Activated naive CD4-positive, alpha-beta T cell treated with anti-CD3 and anti-CD28 coated beads for 36 hours (primary cell): ENCODE results near the gene MAD1L1. TPM values are rescaled to one million over a fixed set of nuclear protein-coding genes. Genes with fewer than 3 reads are reported as not detected.

ENCODE experiments used
- CTCF ChIA-PET: fragments of 350-600 bp; sonication (Branson Sonifier 250); formaldehyde crosslinking; loops from one replicate; lab custom pipeline; 2021; ENCODE audit warnings: antibody characterized with exemption; lab: Charles Lee
- DNase-seq: peaks from one replicate; pipeline ENCODE4 v3.0.0-alpha.2; 2020
- H3K27ac Mint-ChIP-seq: one replicate; pipeline ENCODE4 v1.8.0; 2021; ENCODE audit warnings: mild to moderate bottlenecking, mixed read lengths
- H3K27me3 Mint-ChIP-seq: one replicate; pipeline ENCODE4 v1.8.0; 2021; ENCODE audit warnings: low read depth, mixed read lengths
- H3K36me3 Mint-ChIP-seq: one replicate; pipeline ENCODE4 v1.8.0; 2021; ENCODE audit warnings: low read depth, mixed read lengths
- H3K4me1 Mint-ChIP-seq: one replicate; pipeline ENCODE4 v1.8.0; 2021; ENCODE audit warnings: low read depth, mixed read lengths
- H3K4me3 Mint-ChIP-seq: one replicate; pipeline ENCODE4 v1.8.0; 2021; ENCODE audit warnings: mild to moderate bottlenecking, moderate library complexity, mixed read lengths
- H3K9me3 Mint-ChIP-seq: one replicate; pipeline ENCODE4 v1.8.0; 2021; ENCODE audit warnings: mixed read lengths
- intact Hi-C: fragments of 100-400 bp; cut with micrococcal nuclease; formaldehyde crosslinking; loops from one replicate; pipeline ENCODE4 v1.15.1; 2023
- total RNA-seq, 2 experiments: library from RNA; stranded (reverse); gene quantifications; one replicate each; pipeline ENCODE4 v1.2.3, GENCODE V29; 2021

Gene MAD1L1
- total RNA-seq, 2 experiments from 2014 or later: 37.5 to 40.2 TPM

DNA sequence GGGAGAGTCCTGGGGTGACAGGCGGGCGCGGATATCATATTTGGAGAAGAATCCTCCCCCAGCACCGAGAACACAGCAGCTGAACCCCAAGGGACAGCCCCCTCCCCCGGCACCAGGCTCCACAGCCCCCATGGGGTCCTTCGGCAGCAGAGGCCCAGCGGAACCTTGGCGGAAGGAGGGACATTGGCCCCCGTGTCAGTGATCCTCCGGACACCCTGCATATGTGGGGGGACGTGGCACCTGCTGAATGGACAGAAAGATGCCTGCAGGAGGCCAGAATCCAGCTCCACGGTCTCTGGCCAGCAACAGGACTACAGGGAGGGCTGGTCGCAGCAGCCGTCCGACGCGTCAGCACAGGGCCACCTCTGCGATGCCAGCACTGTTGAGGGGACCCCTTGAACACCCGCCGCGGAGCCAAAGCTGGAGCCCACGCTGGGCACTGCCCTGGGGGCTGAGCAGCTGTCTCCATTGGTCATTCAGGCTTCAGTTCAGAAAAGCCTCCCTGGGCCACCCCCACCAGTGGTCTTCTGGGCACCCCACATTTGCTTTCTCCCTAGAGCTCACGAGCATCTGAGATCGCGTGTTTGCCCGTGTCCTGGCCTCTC, 322.6 kb downstream of the MAD1L1 start:
- DNase-seq: no peak
- Mint-ChIP-seq H3K4me3 (no peak overlapping the region), H3K36me3 (peaks cover 1% of the 10 kb centered on the region), H3K4me1 (peaks cover 5% of the 10 kb centered on the region), H3K9me3 (no peaks in the 10 kb centered on the region), H3K27me3 (no peaks in the 10 kb centered on the region), H3K27ac (no peak overlapping the region)
- CTCF ChIA-PET: no interaction called here
- intact Hi-C loops: no loop called here

DNA sequence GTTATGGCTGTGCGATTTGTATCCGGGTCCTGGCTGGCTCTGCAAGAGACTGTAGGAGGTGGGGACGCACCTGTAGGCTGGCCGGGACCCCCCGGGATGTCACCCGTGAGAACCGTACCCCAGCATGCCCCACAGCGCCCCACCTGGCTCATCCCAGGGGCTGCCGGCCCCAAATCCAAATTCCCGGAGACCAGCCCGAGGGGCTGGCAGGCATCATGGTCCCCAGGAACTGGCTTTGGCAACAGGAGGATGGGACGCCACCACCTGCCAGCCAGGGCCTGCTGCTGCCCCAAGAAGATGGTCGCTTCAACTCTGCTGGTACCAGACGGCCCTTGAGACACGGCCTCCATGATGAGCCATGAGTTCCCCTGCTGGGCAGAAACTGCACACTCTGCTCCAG, 323.3 kb downstream of the MAD1L1 start:
- intact Hi-C loops: no loop called here
- DNase-seq: no peak
- Mint-ChIP-seq H3K4me3 (no peak overlapping the region), H3K27ac (no peak overlapping the region), H3K9me3 (no peaks in the 10 kb centered on the region), H3K27me3 (no peaks in the 10 kb centered on the region), H3K36me3 (peaks cover 1% of the 10 kb centered on the region), H3K4me1 (peaks cover 5% of the 10 kb centered on the region)
- CTCF ChIA-PET: no interaction called here

DNA sequence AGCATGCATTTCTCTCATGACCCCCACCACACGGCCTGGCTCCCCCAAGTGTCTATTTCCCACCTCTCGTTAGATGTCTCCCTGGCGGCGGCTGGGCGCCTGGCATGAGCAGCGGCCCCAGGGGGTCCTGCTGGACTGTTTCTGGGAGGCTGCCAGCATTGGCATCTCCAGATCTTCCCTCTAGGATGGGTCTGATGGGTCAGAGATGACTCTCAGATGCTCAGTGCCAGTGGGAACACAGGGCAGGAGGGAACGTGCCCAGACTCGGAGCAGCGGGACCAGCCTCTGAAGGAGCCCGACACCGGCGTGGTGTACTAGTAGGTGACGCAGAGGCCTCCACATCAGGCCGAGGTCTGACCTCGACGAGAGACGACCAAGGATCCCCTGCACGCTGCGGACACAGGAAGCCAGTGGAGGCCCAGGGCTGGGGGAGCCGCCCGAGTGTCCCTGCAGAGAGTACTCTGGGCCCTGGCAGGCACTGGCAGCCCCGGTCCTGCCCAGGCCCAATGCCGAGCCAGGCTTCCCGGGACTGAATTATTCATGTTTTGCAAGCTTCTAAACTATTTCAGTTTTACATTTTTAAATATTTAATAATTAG, 323.8 kb downstream of the MAD1L1 start:
- Mint-ChIP-seq H3K27me3 (no peaks in the 10 kb centered on the region), H3K36me3 (peaks cover 1% of the 10 kb centered on the region), H3K27ac (no peak overlapping the region), H3K4me1 (peaks cover 5% of the 10 kb centered on the region), H3K9me3 (no peaks in the 10 kb centered on the region), H3K4me3 (no peak overlapping the region)
- intact Hi-C loops: no loop called here
- CTCF ChIA-PET: no interaction called here
- DNase-seq: no peak

DNA sequence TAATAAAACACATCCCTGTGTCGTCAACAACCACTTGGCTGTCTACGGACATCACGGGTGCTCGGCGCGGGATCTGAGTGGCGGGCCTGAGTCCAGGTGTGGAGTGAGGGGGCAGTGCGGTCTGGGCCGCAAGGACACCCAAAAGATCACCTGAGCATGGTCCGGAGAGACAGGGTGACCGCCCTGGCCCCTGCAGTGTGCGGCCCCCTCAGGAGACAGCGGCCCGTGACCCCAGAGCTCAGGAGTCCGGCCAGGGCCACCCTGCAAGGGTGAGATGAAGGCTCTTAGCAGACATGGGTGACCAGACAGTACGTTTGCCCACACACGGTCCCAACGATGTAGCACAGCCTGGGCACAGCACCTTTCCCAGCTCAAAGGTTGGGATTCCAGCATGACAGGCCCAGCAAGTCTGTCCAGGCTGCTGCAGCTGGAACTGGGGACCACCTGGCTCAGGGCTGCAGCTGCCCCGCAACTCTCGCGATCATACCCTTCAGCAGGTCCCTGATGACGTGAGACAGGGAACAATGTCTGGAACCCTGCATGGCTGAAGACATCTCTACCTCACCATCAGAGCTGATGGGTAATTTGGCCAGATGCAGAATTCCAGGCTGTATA, 324.9 kb downstream of the MAD1L1 start:
- H3K4me1 Mint-ChIP-seq: peaks cover 5% of the 10 kb centered on the region
- no peak for DNase-seq
- CTCF ChIA-PET: interaction anchor here (0.6 kb wide), 1 partner anchor 55 kb away, joined by 3 read pairs; no protein-coding TSS in a partner anchor
- no peaks in the 10 kb centered on the region for H3K9me3 Mint-ChIP-seq
- no peaks in the 10 kb centered on the region for H3K36me3 Mint-ChIP-seq
- intact Hi-C loops: no loop called here
- H3K27me3 Mint-ChIP-seq: no peaks in the 10 kb centered on the region
- H3K27ac Mint-ChIP-seq: no peak overlapping the region
- H3K4me3 Mint-ChIP-seq: no peak overlapping the region

DNA sequence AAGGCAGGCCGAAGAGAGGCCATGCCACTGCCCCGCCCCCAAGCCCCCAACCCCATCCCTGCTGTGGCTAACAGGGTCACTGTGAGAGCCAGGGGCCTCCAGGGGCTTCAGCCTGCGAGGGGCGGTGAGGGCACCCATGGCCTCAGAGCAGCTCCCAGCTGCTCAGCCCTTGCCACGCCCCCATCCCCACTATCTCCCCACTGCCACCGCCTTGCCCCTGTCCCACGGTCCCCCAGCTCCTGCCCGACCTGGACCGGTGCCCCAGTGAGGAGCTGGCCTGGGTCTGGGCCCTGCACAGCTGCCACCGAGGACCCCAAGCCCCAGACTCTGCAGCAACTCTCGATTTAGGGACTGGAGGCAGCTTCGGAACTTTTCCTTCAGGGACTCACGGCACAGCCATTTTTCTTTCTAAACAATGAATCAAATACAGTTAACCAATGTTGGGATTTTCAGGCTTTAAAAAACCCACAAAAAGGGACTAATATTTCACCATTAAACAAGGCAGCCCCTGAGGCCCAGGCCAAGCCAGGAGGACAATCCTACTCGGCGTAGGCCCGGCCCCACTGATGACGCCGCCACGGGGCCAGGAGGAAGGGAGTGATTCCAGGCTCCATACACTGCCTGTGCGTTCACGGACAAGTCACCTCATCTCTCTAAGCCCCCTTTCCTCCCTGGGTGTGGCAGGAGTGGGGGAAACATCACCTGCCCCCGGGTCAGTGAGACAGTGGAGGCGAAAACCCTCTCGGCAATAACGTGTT, 325.6 kb downstream of the MAD1L1 start:
- Mint-ChIP-seq H3K9me3 (no peaks in the 10 kb centered on the region), H3K4me3 (no peak overlapping the region), H3K4me1 (peaks cover 5% of the 10 kb centered on the region), H3K27ac (no peak overlapping the region), H3K27me3 (no peaks in the 10 kb centered on the region), H3K36me3 (no peaks in the 10 kb centered on the region)
- no peak for DNase-seq
- intact Hi-C loops: no loop called here
- CTCF ChIA-PET: interaction anchor here (0.6 to 0.7 kb wide), 2 partner anchors 24 to 55 kb away, joined by 3 read pairs; no protein-coding TSS in a partner anchor

DNA sequence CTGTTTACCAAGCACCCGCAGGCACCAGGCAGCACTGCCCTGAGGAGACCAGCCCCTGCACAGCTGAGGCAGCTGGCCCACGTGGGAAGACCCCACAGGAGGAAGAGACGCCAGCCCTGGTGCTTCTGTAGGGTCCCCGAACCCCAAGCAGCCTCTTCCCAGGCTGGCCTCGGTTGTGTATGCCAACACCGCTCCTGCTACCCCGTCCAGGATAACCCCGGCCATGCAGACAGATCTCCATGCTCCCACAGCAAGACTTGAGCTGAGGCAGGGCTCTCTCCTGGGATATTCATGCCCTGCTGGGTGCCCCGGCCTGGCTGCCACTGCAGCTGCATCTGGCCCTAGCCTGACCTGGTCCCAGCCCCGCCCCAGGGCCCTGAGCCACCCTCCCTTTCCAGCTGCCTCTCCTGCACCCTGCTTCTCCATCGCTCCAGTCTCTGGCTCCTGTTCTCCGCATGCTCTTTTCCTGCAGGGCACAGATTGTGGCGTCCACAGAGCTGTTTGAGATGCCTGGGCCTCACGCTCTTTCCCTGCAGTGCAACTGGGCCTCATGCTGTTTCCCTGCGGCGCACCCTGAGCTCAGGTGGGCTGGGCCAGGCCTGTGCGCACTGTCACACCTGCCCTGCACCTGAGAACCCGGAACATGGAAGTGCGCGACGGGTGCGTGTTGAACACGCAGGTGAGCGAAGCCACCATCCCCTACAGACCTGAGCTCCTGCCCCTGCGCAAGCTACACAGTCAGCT, 326.5 kb downstream of the MAD1L1 start:
- Mint-ChIP-seq H3K27me3 (no peaks in the 10 kb centered on the region), H3K4me1 (peaks cover 5% of the 10 kb centered on the region), H3K36me3 (no peaks in the 10 kb centered on the region), H3K4me3 (no peak overlapping the region), H3K9me3 (no peaks in the 10 kb centered on the region), H3K27ac (no peak overlapping the region)
- DNase-seq: no peak
- intact Hi-C loops: no loop called here
- CTCF ChIA-PET: interaction anchor here (0.7 kb wide), 1 partner anchor 23 kb away, joined by 3 read pairs; no protein-coding TSS in a partner anchor

DNA sequence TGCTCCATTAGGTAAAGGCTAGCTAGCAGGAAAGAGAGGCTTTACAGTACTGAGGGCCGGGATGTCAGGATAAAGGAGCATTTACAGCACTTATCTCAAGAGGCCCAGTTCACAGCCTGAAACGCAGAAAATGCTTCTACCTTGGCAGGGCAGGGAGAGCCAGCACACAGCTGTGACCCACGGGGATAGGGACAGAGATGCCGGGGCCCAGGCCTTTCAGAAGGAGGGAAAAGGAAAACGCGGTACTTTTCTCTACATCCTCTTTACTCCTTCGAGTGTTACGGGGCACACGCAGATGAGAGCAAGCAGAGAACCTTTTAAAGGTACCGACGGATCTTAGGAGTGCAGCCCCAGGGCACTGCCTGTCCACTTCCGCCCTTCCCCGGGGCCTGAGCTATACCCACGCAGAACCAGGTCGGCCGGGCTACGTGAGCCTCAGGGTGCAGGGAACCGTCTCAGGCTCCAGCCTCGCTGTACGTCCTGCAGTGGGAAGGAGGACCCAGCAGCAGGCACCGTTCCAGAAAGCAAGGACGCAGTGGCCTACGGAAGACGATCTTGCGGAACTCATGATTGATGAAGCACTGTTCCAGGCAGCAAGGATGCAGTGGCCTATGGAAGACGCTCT, 330.4 kb downstream of the MAD1L1 start:
- H3K9me3 Mint-ChIP-seq: no peaks in the 10 kb centered on the region
- no peaks in the 10 kb centered on the region for H3K36me3 Mint-ChIP-seq
- no peaks in the 10 kb centered on the region for H3K27me3 Mint-ChIP-seq
- CTCF ChIA-PET: no interaction called here
- H3K27ac Mint-ChIP-seq: no peak overlapping the region
- no peak for DNase-seq
- no peak overlapping the region for H3K4me3 Mint-ChIP-seq
- H3K4me1 Mint-ChIP-seq: no peaks in the 10 kb centered on the region
- intact Hi-C loops: no loop called here

DNA sequence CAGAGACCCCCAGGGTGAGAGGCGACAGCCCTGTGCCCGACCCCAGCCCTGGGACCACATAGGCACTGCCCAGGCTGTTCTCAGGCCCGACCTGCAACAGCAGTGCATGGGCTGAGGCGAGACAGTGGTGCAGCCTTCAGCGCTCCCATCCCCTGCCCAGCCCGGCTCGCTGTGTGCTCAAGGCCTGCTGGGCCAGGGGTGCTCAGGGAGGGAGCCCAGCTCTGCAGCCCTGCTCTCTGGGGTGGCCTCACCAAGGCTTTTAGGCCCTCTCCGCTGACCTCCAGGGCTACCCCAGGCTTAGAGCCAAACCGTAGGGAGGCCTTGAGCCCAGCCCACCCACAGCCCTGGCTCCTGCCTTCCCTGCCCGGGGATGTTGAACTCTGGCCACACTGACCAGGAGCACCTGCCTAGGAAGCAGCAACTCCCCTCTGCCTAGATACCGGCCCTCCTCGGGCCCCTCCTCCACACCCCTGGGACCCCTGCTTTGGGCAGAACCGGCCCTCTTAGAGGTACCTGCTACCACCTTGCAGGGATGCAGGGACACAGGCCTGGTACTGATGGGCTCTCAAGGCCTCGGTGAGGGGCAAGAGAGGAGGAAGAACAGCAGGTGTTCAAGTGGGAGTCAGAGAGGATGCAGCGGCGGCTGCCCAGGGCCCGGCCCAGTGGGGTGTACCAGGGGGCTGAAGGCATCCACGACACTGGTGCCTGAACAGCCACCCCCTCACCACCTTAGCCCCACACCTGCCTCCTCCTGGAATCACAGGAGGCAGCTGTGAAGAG, 331.1 kb downstream of the MAD1L1 start:
- intact Hi-C loops: no loop called here
- H3K27me3 Mint-ChIP-seq: no peaks in the 10 kb centered on the region

DNA sequence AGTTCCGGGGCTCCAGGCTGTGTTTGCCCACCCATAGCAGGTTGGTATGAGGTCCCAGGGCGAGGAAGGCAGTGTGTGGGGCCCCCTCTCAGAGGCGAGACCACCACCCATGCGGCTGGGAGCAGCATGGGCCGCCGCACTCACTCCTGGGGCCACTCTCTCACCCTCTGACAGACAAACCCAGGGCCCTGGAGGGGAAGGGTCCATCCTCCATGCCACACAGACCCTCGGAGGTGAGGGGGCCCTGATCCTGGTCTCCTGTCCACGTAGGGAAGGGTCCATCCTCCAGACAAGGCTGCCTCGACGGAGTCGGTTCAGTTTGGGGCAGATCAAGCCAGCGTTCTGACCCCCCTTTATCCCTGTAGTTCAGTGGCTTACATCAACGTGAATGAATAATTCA, 331.9 kb downstream of the MAD1L1 start:
- DNase-seq: no peak
- Mint-ChIP-seq H3K27me3 (no peaks in the 10 kb centered on the region), H3K4me3 (no peak overlapping the region), H3K36me3 (peaks cover 3% of the 10 kb centered on the region), H3K27ac (no peak overlapping the region), H3K4me1 (no peaks in the 10 kb centered on the region), H3K9me3 (no peaks in the 10 kb centered on the region)
- intact Hi-C loops: no loop called here
- CTCF ChIA-PET: no interaction called here

More for the DNA sequence above, 331.1 kb downstream of the MAD1L1 start:
- Mint-ChIP-seq H3K27ac (no peak overlapping the region), H3K9me3 (no peaks in the 10 kb centered on the region), H3K4me3 (no peak overlapping the region), H3K4me1 (no peaks in the 10 kb centered on the region), H3K36me3 (peaks cover 3% of the 10 kb centered on the region)
- CTCF ChIA-PET: no interaction called here
- no peak for DNase-seq

DNA sequence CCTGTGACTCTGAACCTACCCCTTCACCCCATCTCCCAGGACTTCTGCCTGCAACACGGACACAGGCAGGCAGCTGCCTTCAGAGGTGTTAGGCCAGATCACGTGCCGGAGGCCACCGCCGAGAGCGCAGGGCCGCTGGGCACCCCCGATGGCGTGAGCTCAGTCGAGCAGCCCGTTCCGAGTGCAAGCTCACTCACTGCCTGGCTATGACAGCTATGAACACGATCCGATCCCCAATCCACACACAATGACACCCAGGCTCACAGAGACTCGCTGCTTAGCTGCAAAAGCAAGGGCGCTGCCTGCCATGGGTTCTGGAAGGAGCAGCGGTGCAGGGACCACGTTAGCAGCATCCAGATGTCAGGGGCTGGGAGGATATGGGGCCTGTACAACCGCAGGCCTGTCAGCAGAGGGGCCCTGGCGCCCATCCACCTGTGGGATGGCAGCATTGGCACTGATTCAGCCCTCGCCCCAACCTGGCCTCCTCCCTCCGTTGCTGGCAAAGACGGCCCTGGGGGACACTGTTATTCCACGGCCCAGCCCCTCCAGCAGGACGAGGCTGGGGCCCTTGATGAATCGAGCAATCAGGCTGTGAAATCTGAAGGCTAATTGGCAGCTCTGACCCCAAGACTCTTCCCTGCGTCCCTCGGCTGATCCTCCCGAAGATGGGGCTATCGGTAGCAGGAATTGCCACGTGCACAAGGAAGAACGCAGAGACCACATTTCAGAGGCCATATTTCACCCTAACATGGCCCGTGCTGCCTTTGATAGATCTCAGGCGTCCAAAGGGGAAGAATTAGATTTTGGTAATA, 332.6 kb downstream of the MAD1L1 start:
- CTCF ChIA-PET: no interaction called here
- H3K36me3 Mint-ChIP-seq: peaks cover 3% of the 10 kb centered on the region
- intact Hi-C loops: no loop called here
- DNase-seq: no peak
- no peaks in the 10 kb centered on the region for H3K9me3 Mint-ChIP-seq
- no peak overlapping the region for H3K4me3 Mint-ChIP-seq
- no peaks in the 10 kb centered on the region for H3K4me1 Mint-ChIP-seq
- H3K27me3 Mint-ChIP-seq: no peaks in the 10 kb centered on the region
- H3K27ac Mint-ChIP-seq: no peak overlapping the region

DNA sequence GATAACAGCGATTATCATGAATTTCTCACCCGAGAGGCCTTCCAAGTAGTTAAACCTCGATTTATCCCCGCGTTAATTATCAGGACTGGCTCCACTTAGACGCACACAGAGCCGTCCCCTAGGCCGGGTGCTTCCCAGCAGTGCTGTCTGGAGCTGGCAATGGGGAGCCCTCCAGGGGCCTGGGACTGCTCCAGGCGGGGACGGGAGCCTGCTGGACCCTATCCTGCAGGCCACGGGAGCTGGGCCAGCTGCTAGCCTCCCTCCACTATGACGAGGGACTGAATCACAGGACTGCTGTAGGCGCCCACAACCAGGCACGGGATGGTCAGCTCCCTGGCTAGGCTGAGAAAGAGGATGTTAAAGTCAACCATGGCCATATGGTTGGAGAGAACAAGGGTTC, 333.5 kb downstream of the MAD1L1 start:
- Mint-ChIP-seq H3K27me3 (no peaks in the 10 kb centered on the region), H3K27ac (no peak overlapping the region), H3K9me3 (no peaks in the 10 kb centered on the region), H3K4me3 (no peak overlapping the region), H3K36me3 (peaks cover 3% of the 10 kb centered on the region), H3K4me1 (no peaks in the 10 kb centered on the region)
- CTCF ChIA-PET: no interaction called here
- intact Hi-C loops: no loop called here
- DNase-seq: no peak
